ENCODE measurements around the gene RPH3AL. TPM values are rescaled to one million over a fixed set of nuclear protein-coding genes. Genes with fewer than 3 reads are reported as not detected.

The RPH3AL gene
- total and polyA plus RNA-seq, 2 of the 8 experiments (the other 6 are each of a cell fraction or from before 2014, with no cell fraction given): 5.6 to 5.8 TPM

- CTCF ChIA-PET (ENCODE audit: partially characterized antibody): interaction anchor here (0.5 to 3.4 kb wide), 49 partner anchors 9 to 535 kb away, joined by 3 to 21 read pairs (median 4); no protein-coding TSS in a partner anchor
- H4K20me1 ChIP-seq (replicated peaks in 1 of 2; ENCODE audit: control insufficient read depth in 1 of 2, insufficient read depth in 2 of 2, low read length in 2 of 2): no peaks in the 10 kb centered on the region
- no peak overlapping the region for H4K5ac ChIP-seq (ENCODE audit: insufficient read length, low read depth, low read length)
- no peak overlapping the region for H3K9ac ChIP-seq (replicated peaks in 1 of 4; ENCODE audit: extremely low read depth in 1 of 4, low read depth in 3 of 4, low read length in 3 of 4)
- H2BK12ac ChIP-seq (ENCODE audit: low read depth, low read length): no peak overlapping the region
- no peaks in the 10 kb centered on the region for H3K23me2 ChIP-seq (ENCODE audit: low read depth, low read length)
- no peak overlapping the region for H4K8ac ChIP-seq (ENCODE audit: extremely low read depth, insufficient read depth, low read length)
- no peak overlapping the region for H3K27ac ChIP-seq (ENCODE audit: low read depth, low read length)
- no peak overlapping the region for H3K56ac ChIP-seq (replicated peaks; ENCODE audit: insufficient read length, low read depth, low read length)
- H3K18ac ChIP-seq (ENCODE audit: extremely low read depth, low read length): no peak overlapping the region; the same call in 1 of the 2 replicates
- no peaks in the 10 kb centered on the region for H3K79me1 ChIP-seq (ENCODE audit: low read depth, low read length)
- no peak overlapping the region for H2AFZ ChIP-seq (ENCODE audit: low read length)
- H2BK120ac ChIP-seq (replicated peaks; ENCODE audit: low read depth, low read length): no peak overlapping the region
- TF ChIP-seq MAX (IDR thresholded peaks at IDR 0.05) (peak; percentile 23; the same call in 1 of the 2 replicates), HDAC6 (IDR thresholded peaks at IDR 0.05; ENCODE audit: low read depth, low read length) (no peak), KDM4A (IDR thresholded peaks at IDR 0.05; ENCODE audit: low read depth, low read length, severe bottlenecking) (no peak), EZH2 (IDR thresholded peaks at IDR 0.05; ENCODE audit: low read depth, low read length, severe bottlenecking) (no peak), RAD21 (IDR thresholded peaks at IDR 0.05 in 1 of 2, conservative IDR thresholded peaks at IDR 0.05 in 1 of 2; ENCODE audit: low read depth in 2 of 2, low read length in 2 of 2) (peak; percentile 87 to 88), CTCF (IDR thresholded peaks at IDR 0.05; ENCODE audit: control extremely low read depth in 1 of 3, insufficient read depth in 1 of 3, low read depth in 1 of 3, low read length in 3 of 3) (peak; percentile 68 to 79 (median 71)), SIRT6 (IDR thresholded peaks at IDR 0.05; ENCODE audit: low read length) (no peak), MAFK (IDR thresholded peaks at IDR 0.05; ENCODE audit: low read depth, low read length) (peak; percentile 31; the same call in 1 of the 2 replicates)
- H3K4me2 ChIP-seq (ENCODE audit: insufficient read depth in 1 of 2, low read depth in 2 of 2, low read length in 2 of 2): no peak overlapping the region
- H3K4me3 ChIP-seq (ENCODE audit: extremely low read depth in 1 of 4, insufficient read depth in 2 of 4, low read depth in 3 of 4, low read length in 4 of 4): no peak overlapping the region
- H3K9me3 ChIP-seq (ENCODE audit: insufficient read depth in 2 of 2, low read depth in 1 of 2, low read length in 1 of 2): no peaks in the 10 kb centered on the region
- no peaks in the 10 kb centered on the region; a peak in 1 of 7 replicates for H3K4me1 ChIP-seq (replicated peaks in 1 of 4; ENCODE audit: control insufficient read depth in 3 of 4, insufficient read depth in 4 of 4, low read length in 3 of 4)
- POLR2A ChIA-PET (ENCODE audit: partially characterized antibody): no interaction called here
- H3K27me3 ChIP-seq (replicated peaks in 1 of 4; ENCODE audit: control insufficient read depth in 3 of 4, extremely low read depth in 1 of 4, insufficient read depth in 3 of 4, low read length in 3 of 4): no peaks in the 10 kb centered on the region
- no peak overlapping the region for H3K4ac ChIP-seq (replicated peaks; ENCODE audit: insufficient read length, low read depth, low read length)
- no peak overlapping the region for H3K23ac ChIP-seq (ENCODE audit: insufficient read length)
- no peak overlapping the region for H3K14ac ChIP-seq (ENCODE audit: insufficient read length)
- peak; percentile 57 for FAIRE-seq
- no peak overlapping the region for H2BK15ac ChIP-seq (ENCODE audit: low read length)
- 77% methylated on average over 15 of the region's 16 CpGs; no CpG with 5 or more reads in 1 of the 2 experiments for WGBS, 2 experiments (ENCODE audit: extremely low coverage in 1 of 2, insufficient coverage in 1 of 2, insufficient read length in 1 of 2, insufficient replicate concordance in 2 of 2, low coverage in 1 of 2, low lambda C conversion rate in 2 of 2, missing lambda C conversion rate in 1 of 2)
- H3K79me2 ChIP-seq (ENCODE audit: control insufficient read depth in 1 of 2, insufficient read depth in 2 of 2, low read length in 2 of 2): no peaks in the 10 kb centered on the region
- no peak overlapping the region for H2BK5ac ChIP-seq (ENCODE audit: low read depth, low read length)
- H2BK20ac ChIP-seq (ENCODE audit: low read length): no peak overlapping the region
- H3K36me3 ChIP-seq (ENCODE audit: control insufficient read depth in 2 of 4, insufficient read depth in 4 of 4, low read length in 3 of 4): no peaks in the 10 kb centered on the region
- no peak overlapping the region for H4K91ac ChIP-seq (replicated peaks; ENCODE audit: insufficient read length, low read length)
- peak in 1 of 2 experiments; percentile 66 for DNase-seq (ENCODE audit: low read depth in 1 of 2, low spot score in 2 of 2)
- H2AK5ac ChIP-seq (ENCODE audit: low read depth, low read length): no peak overlapping the region
Observed at GRCh38 chr17:164303-165235, 188.0 kb downstream of the RPH3AL start.

Measured in H1 (cell line).